Measurements from ENCODE around the gene CHAF1A.

The CHAF1A gene

GRCh38 chr19:4385291-4386040 is 17.0 kb upstream of the CHAF1A start:
- DNase-seq: no peak

DNA sequence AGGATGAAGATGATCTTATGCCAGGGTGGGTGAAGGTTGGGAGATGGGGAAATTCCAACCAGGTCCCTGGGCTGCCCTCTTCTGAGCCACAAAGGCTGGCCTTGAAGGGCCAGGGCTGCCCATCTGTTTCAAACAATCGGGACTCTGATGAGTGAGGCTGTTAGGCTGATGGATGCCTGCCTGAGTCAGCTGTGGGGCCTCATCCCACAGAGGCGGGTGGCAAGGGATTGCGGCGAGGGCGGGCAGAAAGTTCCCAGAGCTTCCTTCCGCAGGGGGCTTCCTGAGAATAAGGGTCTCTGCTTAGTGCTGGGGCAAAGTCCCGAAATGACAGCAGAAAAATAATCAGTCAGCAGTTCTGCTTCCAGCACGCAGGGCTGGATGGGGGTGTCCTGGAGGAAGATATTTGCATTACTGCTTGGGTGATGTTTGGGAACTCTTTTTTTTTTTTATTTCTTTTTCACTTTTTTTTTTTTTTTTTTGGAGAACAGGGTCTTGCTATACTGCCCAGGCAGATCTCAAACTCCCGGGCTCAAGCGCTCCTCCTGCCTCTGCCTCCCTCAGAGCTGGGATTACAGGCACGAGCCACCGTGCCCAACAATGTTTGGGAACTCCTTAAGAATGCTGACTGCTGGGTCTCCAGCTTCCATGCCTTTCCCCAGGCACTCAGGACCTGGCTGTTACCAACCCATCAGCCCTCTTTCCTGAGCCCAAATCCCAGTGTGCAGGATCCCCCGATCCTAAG is 16.2 kb upstream of the CHAF1A start:
- DNase-seq: no peak

- DNase-seq: no peak
Observed at GRCh38 chr19:4388337-4389063, 13.9 kb upstream of the CHAF1A start.

- no peak for DNase-seq
Observed at GRCh38 chr19:4389064-4389375, 13.4 kb upstream of the CHAF1A start.

- DNase-seq: no peak
Observed at GRCh38 chr19:4389511-4390016, 12.9 kb upstream of the CHAF1A start.

DNA sequence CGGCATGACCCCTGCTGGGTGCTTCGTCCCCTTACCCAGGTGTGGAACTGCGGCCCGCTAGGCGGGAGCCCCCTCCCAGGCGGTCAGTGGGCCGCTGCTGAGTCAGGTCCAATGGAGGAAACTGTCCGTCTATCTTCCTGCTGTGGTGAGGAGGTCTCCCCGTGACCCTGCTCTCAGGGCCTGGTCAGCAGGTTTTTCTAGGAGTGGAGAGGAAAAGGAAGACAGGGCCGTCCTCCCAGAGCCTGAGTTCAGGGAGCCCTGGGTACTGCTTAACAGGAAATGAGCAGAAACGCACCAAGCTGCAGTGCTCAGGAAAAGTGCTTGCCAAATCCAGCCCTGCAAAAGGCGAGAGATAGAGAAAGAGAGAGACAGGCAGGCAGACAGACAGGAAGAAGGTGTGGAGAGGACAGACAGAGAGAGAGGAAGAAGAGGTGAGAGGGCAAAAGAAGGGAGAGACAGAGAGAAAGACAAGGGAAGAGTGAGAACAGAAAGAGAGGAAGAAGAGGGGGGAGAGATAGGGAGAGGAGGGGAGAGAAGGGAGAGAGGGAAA is 12.3 kb upstream of the CHAF1A start:
- DNase-seq: no peak

DNA sequence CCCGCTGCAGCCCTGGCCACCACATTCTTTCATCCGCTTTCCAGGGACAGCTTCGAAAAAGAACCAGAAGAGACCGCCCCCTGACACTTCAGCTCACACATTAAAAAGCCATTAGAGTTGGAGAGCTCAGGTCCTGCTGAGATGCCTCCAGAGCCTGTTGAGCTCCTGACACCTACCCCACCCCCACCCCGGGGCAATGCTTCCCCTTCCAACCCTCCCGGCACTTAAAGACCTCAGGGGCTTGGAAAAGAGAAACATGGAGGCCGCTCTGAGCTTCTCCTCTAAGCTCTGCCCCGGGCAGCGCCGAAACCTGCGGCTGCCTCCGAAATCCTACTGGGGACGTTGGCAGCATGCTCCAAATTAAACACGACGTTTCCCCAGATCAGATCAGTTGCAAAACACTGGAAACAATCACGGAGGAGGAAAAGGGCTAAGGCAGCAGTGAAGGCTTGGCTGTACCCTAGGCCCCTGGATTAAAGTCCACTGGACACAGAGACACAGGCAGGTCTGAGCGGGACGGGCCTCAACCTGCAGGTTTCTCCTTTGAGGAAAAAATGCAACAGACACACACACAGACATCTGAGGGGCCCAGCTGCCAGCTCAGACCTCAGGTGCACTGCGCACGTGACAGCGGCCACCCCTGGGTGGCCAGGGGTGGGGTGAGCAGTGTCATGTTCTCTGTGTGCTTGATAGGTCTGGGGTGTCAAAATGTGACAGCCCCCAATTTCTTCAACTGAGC is 11.7 kb upstream of the CHAF1A start:
- DNase-seq: no peak

GRCh38 chr19:4391306-4391693 is 11.1 kb upstream of the CHAF1A start:
- DNase-seq: no peak

- no peak for DNase-seq
Observed at GRCh38 chr19:4391701-4392483, 10.5 kb upstream of the CHAF1A start.

- no peak for DNase-seq
Observed at GRCh38 chr19:4393947-4394590, 8.4 kb upstream of the CHAF1A start.

DNA sequence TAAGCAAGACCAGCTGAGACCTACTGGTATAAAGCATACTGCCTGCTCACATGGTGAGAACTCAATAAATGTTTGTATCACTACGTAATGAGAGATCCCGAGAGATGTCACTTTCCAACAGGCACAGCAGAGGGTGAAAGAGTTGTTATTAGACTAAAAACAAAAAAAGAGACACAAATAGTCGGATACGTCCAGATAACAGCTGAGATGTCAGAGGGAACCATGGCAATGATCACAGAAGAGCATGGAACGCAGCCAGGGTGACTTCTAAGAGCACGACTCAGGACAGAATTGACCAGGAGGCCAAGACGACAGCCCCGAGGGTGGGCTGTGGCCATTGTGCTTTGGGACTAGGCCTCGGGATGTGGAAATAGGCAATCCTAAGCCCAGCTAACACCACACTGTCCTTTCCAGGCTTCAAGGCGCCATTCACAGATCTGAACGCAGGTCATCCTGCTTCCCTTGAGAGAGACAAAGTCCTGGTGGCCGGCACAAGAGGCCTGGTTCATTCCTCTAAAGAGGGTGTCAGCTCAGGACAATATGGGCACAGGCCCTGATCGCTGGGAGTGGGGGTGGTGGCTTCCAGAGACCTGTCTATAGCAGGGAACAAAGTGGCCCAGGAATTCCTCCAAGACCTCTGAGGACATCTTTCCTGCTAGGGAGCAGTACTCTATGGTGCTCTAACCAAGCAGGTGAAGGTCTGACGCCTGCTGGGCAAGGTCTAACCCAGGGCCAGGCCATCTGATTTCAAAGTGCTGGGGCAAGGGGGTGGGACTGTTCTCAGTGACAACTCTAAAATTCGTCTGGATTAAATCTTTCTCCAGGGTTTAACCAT is 5.3 kb upstream of the CHAF1A start:
- no peak for DNase-seq

GRCh38 chr19:4399812-4400134 is 2.7 kb upstream of the CHAF1A start:
- no peak for DNase-seq

DNA sequence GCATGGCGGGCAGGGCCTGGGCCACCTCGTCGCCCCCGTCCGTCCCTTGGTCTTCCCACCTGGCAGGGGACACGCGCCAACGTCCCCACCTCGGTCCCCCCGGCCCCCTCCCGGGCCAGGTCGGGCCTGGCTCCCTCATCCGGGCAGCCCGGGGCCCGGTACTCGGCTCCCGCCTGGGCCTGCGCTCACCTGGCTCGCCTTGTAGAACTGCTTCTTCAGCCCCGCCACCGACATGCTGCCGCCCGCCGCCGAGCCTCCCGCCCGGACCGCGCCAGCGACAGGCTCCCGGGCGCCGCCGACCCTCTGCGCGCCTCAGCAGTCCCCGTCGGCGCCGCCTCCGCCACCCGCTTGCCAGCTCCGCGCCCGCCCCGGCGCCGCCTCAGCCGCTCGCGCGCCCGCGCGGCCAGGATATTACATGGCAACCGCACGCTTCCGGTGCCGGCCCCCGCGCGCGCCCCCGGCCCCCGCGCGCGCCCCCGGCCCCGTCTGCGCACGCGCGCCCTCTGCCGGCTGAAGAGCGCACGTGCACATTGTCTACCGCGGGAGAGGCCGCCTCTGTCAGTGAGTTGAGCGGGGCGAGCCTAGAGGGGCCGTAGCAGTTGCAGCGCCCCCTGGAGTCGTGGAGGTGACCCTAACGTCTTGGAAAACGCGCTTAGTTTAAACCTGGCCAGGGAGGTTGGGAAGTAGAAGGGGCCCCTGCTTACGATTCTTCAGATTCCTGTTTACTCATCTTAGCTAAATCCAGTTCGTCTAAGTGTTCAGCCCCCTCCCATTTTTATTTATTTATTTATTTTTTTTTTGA is 2.1 kb upstream of the CHAF1A start, which contains the start of gene SH3GL1:
Gene SH3GL1 (minus strand): TSS at position 413 of the 802 bp plus-strand sequence. CDS start 179 bp downstream, at position 234.
- peak; percentile 94 for DNase-seq

- no peak for DNase-seq
Observed at GRCh38 chr19:4401769-4402170, 670 bp upstream of the CHAF1A start.

- DNase-seq: no peak
Observed at GRCh38 chr19:4403005-4403761, 743 bp downstream of the CHAF1A start.

DNA sequence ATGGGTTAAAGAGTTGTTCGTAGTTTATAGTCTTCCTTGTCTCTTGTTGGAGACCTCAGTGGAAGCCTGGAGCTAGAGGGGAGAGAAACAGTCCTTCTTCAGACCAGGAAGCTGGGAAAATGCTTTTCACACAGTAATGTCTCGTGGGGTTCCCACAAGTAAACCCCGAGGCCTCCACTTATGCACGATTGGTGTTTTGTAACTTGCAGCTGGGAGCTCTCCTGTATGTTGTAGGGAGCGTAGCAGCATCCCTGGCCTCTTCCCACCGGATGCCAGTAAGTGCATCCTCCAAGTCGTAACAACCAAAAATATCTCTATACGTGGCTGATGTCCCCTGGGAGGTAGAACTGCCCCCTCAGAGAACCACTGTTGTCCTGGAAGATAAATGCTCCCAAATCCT is 3.5 kb downstream of the CHAF1A start:
- no peak for DNase-seq

DNA sequence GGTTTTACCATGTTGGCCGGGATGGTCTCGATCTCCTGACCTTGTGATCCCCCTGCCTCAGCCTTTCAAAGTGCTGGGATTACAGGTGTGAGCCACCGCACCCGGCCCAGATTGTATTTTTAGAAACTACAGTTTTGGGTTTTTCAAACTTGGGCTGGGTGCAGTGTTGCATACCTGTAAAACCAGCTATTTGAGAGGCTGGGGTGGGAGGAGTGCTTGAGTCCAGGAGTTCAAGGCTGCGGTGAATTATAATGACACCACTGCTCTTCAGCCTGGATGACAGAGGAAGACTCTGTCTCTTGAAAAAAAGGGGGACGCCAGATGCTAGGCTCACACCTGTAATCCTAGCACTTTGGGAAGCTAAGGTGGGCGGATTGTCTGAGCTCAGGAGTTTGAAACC is 4.2 kb downstream of the CHAF1A start:
- DNase-seq: no peak

DNA sequence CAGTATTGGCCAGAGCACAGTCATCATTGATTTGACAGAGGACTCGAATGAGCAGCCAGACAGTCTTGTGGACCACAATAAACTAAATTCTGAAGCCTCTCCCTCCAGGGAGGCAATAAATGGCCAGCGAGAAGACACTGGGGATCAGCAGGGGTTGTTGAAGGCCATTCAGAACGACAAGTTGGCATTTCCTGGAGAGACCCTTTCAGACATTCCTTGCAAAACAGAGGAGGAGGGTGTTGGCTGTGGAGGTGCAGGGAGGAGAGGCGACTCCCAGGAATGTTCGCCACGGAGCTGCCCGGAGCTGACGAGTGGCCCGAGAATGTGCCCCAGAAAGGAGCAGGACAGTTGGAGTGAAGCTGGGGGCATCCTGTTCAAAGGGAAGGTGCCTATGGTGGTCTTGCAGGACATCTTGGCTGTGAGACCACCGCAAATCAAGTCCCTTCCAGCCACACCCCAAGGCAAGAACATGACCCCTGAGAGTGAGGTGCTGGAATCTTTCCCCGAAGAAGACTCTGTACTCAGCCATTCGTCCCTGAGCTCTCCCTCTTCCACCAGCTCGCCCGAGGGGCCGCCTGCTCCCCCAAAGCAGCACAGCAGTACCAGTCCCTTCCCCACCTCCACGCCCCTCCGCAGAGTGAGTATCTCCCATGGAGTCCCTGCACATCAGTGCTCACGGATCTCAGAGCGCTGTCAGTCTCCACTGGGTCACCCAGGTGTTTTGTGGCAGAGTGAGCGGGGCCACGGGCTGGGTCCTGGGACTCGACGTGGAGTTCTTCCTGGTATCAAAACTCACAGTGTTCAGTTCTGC is 6.9 kb downstream of the CHAF1A start:
- DNase-seq: no peak
